Activated T-helper 2 cell treated with anti-CD3 and anti-CD28 coated beads, Interferon-gamma antibody, Interleukin-2, Interleukin-4, amounts not matched to agents 10 μg/mL and 5 μg/mL and 100 μg/mL, durations not matched to agents 14 hours and 24 hours and 36 hours (primary cell): Measurements from ENCODE around the gene EZH2. TPM values are rescaled to one million over a fixed set of nuclear protein-coding genes. Genes with fewer than 3 reads are reported as not detected.

Experiments
- DNase-seq: peaks from one replicate; pipeline ENCODE4 v3.0.0; 2021; ENCODE audit warnings: low spot score
- H3K27ac Mint-ChIP-seq: one replicate; pipeline ENCODE4 v1.8.0; 2021; ENCODE audit warnings: mixed read lengths
- H3K27me3 Mint-ChIP-seq: one replicate; pipeline ENCODE4 v1.8.0; 2021; ENCODE audit warnings: low read depth, mixed read lengths
- H3K36me3 Mint-ChIP-seq: one replicate; pipeline ENCODE4 v1.8.0; 2021; ENCODE audit warnings: low read depth, mixed read lengths
- H3K4me1 Mint-ChIP-seq: one replicate; pipeline ENCODE4 v1.8.0; 2021; ENCODE audit warnings: low read depth, mixed read lengths
- H3K4me3 Mint-ChIP-seq: one replicate; pipeline ENCODE4 v1.8.0; 2021; ENCODE audit warnings: low read depth, mild to moderate bottlenecking, moderate library complexity, mixed read lengths
- H3K9me3 Mint-ChIP-seq: one replicate; pipeline ENCODE4 v1.8.0; 2021; ENCODE audit warnings: mixed read lengths
- intact Hi-C: fragments of 100-400 bp; cut with micrococcal nuclease; formaldehyde crosslinking; loops from one replicate; pipeline ENCODE4 v1.15.1; 2023
- total RNA-seq: library from RNA; stranded (reverse); gene quantifications from 2 replicates; pipeline ENCODE4 v1.2.3, GENCODE V29; 2022

The EZH2 gene
- total RNA-seq, 1 donor from 2014 or later = 91.0 TPM

DNA sequence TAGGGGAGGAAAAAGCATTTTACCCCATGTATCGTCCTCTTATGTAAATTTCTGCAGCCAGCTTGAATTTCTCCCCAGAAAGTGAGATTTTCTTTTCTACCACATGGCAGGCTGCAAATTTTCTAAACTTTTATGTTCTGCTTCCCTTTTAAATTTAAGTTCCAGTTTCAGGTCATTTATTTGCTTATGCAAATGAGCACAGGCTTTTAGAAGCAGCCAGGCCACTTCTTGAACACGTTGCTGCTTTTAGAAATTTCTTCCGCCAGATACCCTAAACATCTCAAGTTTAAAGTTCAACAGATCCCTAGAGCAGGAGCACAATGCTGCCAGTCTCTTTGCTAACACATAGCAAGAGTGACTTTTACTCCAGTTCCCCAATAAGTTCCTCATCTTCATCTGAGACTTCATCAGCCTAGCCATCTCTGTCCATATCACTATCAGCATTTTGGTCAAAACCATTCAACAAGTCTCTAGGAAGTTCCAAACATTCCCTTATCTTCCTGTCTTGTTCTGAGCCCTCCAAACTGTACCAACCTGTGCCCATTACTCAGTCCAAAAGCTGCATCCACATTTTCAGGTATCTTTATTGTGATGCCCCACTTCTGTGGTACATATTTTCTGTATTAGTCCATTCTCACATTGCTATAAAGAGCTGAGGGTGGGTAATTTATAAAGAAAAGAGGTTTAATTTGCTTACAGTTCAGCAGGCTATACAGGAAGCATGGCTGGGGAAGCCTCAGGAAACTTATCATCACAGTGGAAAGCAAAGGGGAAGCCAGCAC is 16.3 kb downstream of the EZH2 start:
- H3K36me3 Mint-ChIP-seq = peaks cover 40% of the 10 kb centered on the region
- no peak overlapping the region for H3K4me3 Mint-ChIP-seq
- no peaks in the 10 kb centered on the region for H3K27me3 Mint-ChIP-seq
- peaks cover 11% of the 10 kb centered on the region for H3K9me3 Mint-ChIP-seq
- no peak for DNase-seq
- H3K27ac Mint-ChIP-seq = peak overlapping the region; percentile 53
- intact Hi-C loops = no loop called here
- H3K4me1 Mint-ChIP-seq = peaks cover 45% of the 10 kb centered on the region

GRCh38 chr7:148866362-148866761 is 17.7 kb downstream of the EZH2 start:
- peaks cover 11% of the 10 kb centered on the region for H3K9me3 Mint-ChIP-seq
- no peak for DNase-seq
- peaks cover 38% of the 10 kb centered on the region for H3K36me3 Mint-ChIP-seq
- no peak overlapping the region for H3K27ac Mint-ChIP-seq
- H3K4me1 Mint-ChIP-seq = peaks cover 43% of the 10 kb centered on the region
- intact Hi-C loops = no loop called here
- H3K27me3 Mint-ChIP-seq = no peaks in the 10 kb centered on the region
- H3K4me3 Mint-ChIP-seq = no peak overlapping the region

DNA sequence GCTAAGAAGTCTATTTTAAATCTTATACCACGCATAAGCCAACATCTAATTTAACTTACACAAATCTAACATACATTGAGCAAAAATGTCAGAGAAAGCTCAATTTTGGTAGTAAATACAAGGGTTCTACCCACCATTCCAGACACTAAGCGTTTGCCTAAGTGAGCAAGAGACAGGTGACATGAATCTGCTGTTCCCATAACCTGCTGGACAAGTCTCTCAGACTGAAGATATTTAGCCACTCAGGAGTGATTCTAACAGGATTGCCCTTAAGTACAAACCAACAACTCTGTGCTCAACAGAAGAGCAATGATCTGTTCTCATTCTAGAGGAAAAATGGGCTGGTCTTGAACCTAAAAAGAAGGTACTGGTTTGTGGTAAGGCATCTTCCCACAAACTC is 18.8 kb downstream of the EZH2 start:
- Mint-ChIP-seq H3K4me3 (no peak overlapping the region), H3K36me3 (peaks cover 33% of the 10 kb centered on the region), H3K27me3 (no peaks in the 10 kb centered on the region), H3K4me1 (peaks cover 43% of the 10 kb centered on the region), H3K9me3 (peaks cover 11% of the 10 kb centered on the region), H3K27ac (peak overlapping the region; percentile 38)
- no peak for DNase-seq
- intact Hi-C loops = no loop called here

GRCh38 chr7:148863324-148863723 is 20.8 kb downstream of the EZH2 start:
- H3K9me3 Mint-ChIP-seq = peaks cover 10% of the 10 kb centered on the region
- no peak overlapping the region for H3K4me3 Mint-ChIP-seq
- H3K4me1 Mint-ChIP-seq = peaks cover 49% of the 10 kb centered on the region
- peaks cover 26% of the 10 kb centered on the region for H3K36me3 Mint-ChIP-seq
- H3K27me3 Mint-ChIP-seq = no peaks in the 10 kb centered on the region
- peak overlapping the region; percentile 22 for H3K27ac Mint-ChIP-seq
- no peak for DNase-seq
- intact Hi-C loops = no loop called here

DNA sequence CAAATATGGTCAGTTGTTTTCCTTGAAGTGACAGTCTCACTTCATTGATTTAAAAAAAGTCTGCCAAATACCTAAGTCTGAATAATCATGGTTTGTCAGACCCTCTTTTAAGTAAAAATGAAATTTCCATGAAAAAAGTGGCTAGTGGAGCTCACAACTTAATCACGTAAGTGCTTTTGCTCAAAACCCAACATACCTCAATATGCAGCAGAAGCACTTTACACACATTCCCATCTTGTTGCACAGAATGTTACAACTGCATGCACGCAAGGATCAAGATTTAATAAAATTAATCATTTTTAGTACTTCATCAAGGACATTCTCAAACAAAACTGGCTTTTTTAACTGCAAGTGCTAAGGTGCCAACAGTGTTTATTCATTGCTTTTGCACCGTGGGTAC is 21.6 kb downstream of the EZH2 start:
- DNase-seq = no peak
- H3K4me1 Mint-ChIP-seq = peaks cover 41% of the 10 kb centered on the region
- no peak overlapping the region for H3K27ac Mint-ChIP-seq
- intact Hi-C loops = no loop called here
- no peaks in the 10 kb centered on the region for H3K27me3 Mint-ChIP-seq
- peaks cover 1% of the 10 kb centered on the region for H3K9me3 Mint-ChIP-seq
- H3K36me3 Mint-ChIP-seq = peaks cover 17% of the 10 kb centered on the region
- no peak overlapping the region for H3K4me3 Mint-ChIP-seq

DNA sequence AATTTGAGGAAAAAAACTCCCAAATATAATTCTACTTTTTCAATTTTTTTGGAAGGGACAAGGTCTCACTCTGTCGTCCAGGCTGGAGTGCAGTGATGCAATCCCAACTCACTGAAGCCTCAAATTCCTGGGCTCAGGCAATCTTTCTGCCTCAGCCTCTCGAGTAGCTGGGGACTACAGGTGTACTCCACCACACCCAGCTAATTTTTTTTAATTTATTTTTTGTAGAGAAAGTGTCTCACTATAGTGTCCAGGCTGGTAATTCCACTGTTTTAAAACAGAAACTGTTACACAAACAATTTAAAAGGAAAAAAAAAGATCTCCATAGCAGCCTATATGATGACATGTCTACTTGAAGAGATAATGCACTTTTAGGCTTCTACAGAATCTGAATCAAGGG is 25.6 kb downstream of the EZH2 start:
- intact Hi-C loops = loop anchor here (5.0 to 10.0 kb wide), 3 partner anchors 131 to 354 kb away; no protein-coding TSS in a partner anchor
- Mint-ChIP-seq H3K36me3 (peaks cover 13% of the 10 kb centered on the region), H3K9me3 (no peaks in the 10 kb centered on the region), H3K4me3 (no peak overlapping the region), H3K27me3 (no peaks in the 10 kb centered on the region), H3K4me1 (peaks cover 45% of the 10 kb centered on the region), H3K27ac (peak overlapping the region; percentile 21)
- no peak for DNase-seq

DNA sequence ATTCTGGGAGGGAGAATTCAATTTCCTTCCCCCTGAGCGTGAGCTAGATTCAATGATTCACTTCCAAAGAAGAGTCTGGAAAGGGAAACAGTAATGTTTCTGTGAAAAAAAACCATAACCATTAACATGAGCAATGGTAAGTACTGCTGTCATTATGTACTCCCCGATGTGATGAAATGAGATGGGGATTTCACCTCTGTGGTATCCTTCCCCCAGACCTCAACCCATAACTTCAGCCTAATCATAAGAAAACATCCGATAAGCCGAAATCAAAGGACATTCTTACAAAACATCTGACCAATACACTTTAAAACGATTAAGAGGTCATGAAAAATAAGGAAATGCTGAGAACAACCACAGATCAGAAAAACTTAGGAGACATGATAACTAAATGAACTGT is 27.2 kb downstream of the EZH2 start:
- no peak for DNase-seq
- intact Hi-C loops = loop anchor here (1.0 to 10.0 kb wide), 8 partner anchors 16 to 352 kb away; no protein-coding TSS in a partner anchor
- Mint-ChIP-seq H3K4me3 (no peak overlapping the region), H3K4me1 (peaks cover 47% of the 10 kb centered on the region), H3K36me3 (peaks cover 13% of the 10 kb centered on the region), H3K27me3 (no peaks in the 10 kb centered on the region), H3K9me3 (no peaks in the 10 kb centered on the region), H3K27ac (peak overlapping the region; percentile 79)

DNA sequence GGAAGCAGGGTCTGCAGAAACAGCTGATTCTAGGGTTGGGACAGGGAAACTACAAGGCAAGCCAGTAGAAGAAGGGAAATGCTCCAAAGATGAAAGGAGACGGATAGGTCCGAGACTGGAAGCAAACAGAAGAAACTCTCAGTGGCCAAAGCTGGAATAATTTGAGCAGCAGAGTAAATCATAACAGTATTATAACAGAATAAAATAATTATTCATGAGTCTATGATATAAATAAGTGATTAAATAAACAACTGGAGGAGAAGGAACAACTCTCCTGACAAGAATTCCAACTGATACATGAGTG is 27.6 kb downstream of the EZH2 start:
- intact Hi-C loops = loop anchor here (1.0 to 10.0 kb wide), 7 partner anchors 16 to 352 kb away; no protein-coding TSS in a partner anchor
- Mint-ChIP-seq H3K27me3 (no peaks in the 10 kb centered on the region), H3K4me1 (peaks cover 45% of the 10 kb centered on the region)

DNA sequence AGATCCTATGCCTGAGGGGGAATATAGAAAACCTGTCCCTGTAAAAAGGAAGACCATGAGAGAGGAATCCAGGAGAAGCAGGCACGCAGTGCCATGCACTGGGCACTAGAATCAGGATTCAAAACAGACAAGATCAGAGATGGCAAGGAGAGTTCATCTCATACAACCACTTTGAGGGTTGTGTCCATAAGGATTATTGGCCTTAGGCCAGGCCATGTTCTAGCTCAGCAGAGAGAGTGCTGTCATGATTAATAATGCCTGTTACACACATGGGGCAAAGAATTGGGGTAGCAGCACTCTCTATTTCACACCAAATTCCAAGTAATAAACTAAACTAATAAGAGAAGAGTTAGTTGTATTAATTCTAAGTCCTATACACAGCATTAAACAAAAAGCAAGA is 29.1 kb downstream of the EZH2 start:
- Mint-ChIP-seq H3K9me3 (no peaks in the 10 kb centered on the region), H3K27ac (peak overlapping the region; percentile 76), H3K27me3 (no peaks in the 10 kb centered on the region), H3K4me3 (no peak overlapping the region), H3K4me1 (peaks cover 52% of the 10 kb centered on the region), H3K36me3 (peaks cover 16% of the 10 kb centered on the region)
- intact Hi-C loops = loop anchor here (5.0 to 10.0 kb wide), 3 partner anchors 128 to 350 kb away; no protein-coding TSS in a partner anchor
- DNase-seq = no peak

More for the DNA sequence above, 27.6 kb downstream of the EZH2 start:
- Mint-ChIP-seq H3K4me3 (peak overlapping the region; percentile 45), H3K27ac (peak overlapping the region; percentile 83), H3K9me3 (no peaks in the 10 kb centered on the region), H3K36me3 (peaks cover 13% of the 10 kb centered on the region)
- DNase-seq = no peak

GRCh38 chr7:148852272-148852671 is 31.8 kb downstream of the EZH2 start:
- intact Hi-C loops = loop anchor here (10.0 kb wide), 2 partner anchors 147 to 347 kb away; no protein-coding TSS in a partner anchor
- H3K36me3 Mint-ChIP-seq = peaks cover 6% of the 10 kb centered on the region
- no peak overlapping the region for H3K27ac Mint-ChIP-seq
- H3K4me1 Mint-ChIP-seq = peaks cover 64% of the 10 kb centered on the region
- no peak for DNase-seq
- H3K4me3 Mint-ChIP-seq = no peak overlapping the region
- H3K27me3 Mint-ChIP-seq = no peaks in the 10 kb centered on the region
- H3K9me3 Mint-ChIP-seq = no peaks in the 10 kb centered on the region

DNA sequence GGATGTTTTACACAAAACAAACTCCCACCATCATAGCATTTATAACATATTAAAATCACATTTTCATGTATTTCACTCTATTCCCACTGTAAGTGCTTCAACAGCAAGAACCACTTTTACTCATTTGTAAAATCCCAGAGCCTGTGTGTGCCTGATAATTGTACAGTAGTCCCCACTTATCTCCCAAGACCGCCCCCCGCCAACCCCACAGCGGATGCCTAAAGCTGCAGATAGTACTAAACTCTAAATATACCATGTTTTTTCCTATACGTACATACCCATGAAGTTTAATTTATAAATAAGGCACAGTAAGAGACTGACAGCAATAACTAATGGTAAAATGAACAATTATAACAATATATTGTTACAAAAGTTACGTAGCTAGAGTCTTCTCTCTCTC is 33.5 kb downstream of the EZH2 start:
- Mint-ChIP-seq H3K27ac (no peak overlapping the region), H3K9me3 (no peaks in the 10 kb centered on the region), H3K4me1 (peaks cover 64% of the 10 kb centered on the region), H3K36me3 (peaks cover 10% of the 10 kb centered on the region), H3K4me3 (no peak overlapping the region), H3K27me3 (no peaks in the 10 kb centered on the region)
- intact Hi-C loops = loop anchor here (10.0 kb wide), 2 partner anchors 146 to 346 kb away; no protein-coding TSS in a partner anchor
- no peak for DNase-seq

GRCh38 chr7:148849393-148850098 is 34.5 kb downstream of the EZH2 start:
- Mint-ChIP-seq H3K27ac (peak overlapping the region; percentile 31), H3K9me3 (no peaks in the 10 kb centered on the region), H3K4me1 (peaks cover 61% of the 10 kb centered on the region), H3K27me3 (no peaks in the 10 kb centered on the region), H3K36me3 (peaks cover 15% of the 10 kb centered on the region), H3K4me3 (no peak overlapping the region)
- no peak for DNase-seq
- intact Hi-C loops = loop anchor here (5.0 to 10.0 kb wide), 3 partner anchors 33 to 345 kb away; partner anchors contain the start of gene EZH2
